Islet of Langerhans (tissue), 1 donor: Measurements from ENCODE around the gene ALK.

ENCODE experiments used
- FAIRE-seq: peaks from one replicate; lab custom pipeline; 2011; peaks lifted over from hg19 to GRCh38; lab: Jason Lieb, UNC

The ALK gene

GRCh38 chr2:29573147-29573546, 348.2 kb downstream of the ALK start:
- FAIRE-seq = no peak

GRCh38 chr2:29570539-29570938, 350.8 kb downstream of the ALK start:
- FAIRE-seq = no peak

DNA sequence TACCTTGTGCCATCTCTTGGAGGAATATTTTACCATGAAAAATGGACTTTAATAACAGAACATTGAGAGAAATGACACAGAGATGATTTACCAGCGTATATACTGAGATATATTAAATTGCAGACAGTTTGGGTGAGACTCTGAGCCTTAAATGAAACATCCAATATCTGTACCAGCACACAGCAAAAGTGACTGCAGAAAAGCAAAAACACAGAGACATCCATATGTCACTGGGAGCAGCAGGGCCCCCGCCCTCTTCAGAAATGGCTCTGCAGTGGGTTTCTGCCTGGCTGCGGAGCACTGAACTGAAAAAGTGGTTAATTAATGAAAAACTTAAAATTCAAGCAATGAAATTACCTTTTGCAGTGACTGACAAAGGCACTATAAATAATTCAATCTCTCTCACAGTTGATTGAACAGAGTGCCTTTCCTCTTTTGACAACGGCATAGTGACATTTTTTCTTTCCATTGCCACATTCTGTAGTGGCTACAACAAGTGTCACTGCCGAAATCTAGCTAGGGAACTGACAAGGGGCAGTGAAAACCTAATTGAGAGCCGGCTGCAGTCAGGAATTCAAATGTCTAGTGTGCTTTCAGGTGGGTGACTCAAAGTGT, 353.4 kb downstream of the ALK start:
- FAIRE-seq = no peak

DNA sequence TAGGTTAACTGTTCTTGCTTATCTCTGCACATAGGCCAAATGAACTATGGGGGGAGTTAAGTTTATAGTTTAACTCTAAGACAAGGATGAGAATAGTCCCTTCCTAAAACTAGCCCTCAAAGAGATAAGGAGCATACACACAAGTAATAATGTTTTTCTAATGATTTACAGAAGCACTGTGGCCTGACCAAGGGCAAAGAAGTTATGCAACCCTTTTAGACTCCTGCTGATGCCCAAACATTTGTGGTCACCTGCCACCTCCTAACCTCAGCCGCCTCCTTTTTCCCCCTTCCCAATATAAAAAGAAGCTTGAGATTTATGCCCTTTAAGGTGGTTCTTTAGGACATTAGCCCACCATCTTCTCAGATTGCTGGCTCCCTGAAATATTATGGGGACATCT, 357.7 kb downstream of the ALK start:
- no peak for FAIRE-seq

DNA sequence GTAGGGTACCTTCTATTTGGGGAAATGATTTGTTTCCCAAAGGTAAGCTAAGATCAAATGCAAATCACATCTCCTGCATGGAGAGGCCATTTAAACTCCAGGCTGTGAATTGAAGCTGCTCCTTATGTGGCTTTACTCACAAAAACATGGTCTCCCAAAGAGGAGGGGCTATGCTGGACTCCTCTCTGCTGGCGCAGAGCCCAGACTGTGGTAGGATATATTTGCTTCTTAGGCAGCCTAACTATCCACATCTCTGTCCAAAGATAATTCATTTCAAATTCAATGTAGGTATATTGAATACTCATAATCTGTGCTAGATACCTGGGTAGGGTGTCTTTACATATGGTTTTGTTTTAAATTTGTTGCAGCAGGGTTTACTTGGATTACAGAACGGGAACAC, 358.5 kb downstream of the ALK start:
- no peak for FAIRE-seq

- no peak for FAIRE-seq
Measured at GRCh38 chr2:29562319-29562718, 359.1 kb downstream of the ALK start.

DNA sequence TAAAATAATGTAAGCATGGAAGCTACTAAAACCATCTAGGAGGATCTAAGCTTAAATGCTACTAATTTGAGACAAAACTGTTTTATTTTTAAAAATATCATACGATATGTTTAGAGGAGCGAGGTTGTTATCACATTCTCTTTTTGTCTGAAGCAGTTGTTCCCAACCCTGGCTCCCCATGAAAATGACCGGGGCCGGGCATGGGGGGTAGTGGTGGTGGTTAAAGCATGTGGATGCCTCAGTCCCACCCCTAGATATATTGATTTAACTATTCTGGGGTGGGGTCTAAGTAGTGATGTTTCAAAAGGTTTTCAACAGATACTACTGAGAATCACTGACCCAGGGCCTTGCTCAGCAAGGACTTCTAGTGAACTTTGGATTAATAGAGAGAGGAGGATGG, 359.8 kb downstream of the ALK start:
- FAIRE-seq = no peak

DNA sequence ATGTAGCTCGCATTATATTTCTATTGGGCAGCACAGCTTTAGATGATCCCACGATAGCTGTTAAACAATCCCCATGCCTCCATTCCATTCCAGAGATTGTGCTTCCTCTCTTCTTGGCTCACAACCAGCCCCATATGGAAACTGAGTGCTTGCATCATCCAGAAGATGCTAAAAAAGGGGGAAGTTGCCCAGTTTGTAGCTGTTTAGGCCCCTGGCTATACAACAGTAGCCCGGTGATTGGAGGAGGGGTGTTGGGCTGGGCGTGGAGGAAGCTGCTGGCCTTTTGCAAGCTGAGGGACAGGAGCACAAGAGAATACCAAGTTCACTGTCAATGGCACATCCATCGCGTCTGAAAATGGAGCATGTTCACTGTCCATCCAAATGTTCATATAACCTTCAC, 360.2 kb downstream of the ALK start:
- FAIRE-seq = no peak

DNA sequence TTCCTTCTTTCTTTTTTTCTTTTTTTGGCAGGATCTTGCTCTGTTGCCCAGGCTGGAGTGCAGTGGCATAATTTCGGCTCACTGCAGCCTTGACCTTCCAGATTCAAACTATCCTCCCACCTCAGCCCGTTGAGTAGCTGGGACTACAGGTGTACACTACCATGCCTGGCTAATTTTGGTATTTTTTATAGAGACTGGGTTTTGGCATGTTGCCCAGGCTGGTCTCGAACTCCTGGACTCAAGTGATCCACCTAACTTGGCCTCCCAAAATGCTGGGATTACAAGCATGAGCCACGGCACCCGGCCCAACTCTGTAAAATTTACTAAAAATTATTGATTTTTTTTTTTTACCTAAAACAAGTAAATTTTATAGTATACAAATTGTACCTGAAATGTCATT, 360.8 kb downstream of the ALK start:
- no peak for FAIRE-seq

- no peak for FAIRE-seq
Measured at GRCh38 chr2:29560030-29560429, 361.4 kb downstream of the ALK start.

DNA sequence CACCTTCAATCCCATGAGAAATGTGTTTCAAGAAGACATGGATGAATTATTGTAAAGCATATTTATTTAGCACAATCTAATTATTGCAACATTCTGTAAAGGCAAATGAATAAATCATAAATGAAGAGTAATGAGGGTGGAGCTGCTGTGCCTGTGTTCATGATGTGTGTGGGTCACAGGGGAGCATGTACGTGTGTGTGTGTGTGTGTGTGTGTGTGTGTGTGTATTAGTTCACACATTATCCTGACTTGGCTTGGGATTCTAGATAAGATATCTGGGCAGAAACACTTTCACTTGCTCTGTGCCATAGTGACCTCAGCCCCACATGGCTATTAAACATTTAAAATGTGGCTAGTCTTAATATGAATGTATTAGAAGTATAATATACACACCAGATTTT, 361.8 kb downstream of the ALK start:
- no peak for FAIRE-seq

DNA sequence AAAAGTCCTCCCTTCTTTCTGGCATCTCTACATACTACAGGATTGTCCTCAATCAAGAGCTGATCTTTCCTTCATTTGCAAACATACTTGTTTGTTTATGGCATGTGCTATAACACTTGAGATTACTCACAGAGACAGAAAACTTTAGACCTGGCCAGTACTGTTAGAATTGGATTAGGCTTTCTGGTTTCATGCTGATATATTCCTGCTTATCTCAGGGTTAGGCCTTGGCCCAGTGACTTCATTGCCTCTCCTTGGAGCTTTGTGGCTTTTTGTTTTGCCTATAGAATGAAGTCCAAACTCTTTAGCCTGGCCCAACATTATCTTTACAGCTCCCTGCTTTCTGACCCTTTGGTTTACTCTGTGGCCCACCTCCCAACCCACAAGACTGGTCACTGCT, 363.3 kb downstream of the ALK start:
- FAIRE-seq = no peak

GRCh38 chr2:29557268-29557667, 364.1 kb downstream of the ALK start:
- FAIRE-seq = no peak

DNA sequence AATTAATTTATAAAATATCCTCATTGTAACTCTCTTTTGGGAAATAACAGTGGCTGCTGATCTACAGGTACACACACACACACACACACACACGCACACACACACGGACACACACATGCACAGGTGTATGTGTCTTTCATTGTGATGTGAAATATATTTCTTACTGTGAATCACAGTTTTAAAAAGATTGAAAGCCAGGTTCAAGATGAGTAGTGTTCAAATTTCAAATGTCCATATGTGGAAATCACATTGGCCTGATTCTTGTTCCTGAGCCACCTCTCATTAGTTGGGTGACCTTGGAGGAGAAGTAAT, 372.4 kb downstream of the ALK start:
- no peak for FAIRE-seq

DNA sequence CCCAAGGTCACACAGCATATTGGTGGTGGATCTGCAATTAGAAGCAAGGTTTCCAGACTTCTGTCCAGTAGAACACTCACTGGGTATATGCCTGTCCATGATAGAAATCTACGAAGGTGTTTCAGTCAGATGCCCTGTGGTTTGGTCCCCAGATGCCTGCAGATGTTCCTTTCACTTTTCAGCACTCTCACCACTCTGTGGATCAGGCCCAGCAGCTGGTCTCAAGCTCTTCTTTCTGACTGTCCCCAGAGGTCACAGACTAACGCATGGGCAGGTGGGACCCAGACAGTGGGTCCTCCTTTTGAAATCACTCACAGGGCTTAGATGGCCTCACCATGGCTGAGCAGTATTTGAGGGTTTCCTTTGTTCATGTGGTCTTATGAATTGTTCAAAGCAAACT, 376.5 kb downstream of the ALK start:
- FAIRE-seq = no peak

- FAIRE-seq = no peak
Measured at GRCh38 chr2:29544031-29544430, 377.4 kb downstream of the ALK start.

DNA sequence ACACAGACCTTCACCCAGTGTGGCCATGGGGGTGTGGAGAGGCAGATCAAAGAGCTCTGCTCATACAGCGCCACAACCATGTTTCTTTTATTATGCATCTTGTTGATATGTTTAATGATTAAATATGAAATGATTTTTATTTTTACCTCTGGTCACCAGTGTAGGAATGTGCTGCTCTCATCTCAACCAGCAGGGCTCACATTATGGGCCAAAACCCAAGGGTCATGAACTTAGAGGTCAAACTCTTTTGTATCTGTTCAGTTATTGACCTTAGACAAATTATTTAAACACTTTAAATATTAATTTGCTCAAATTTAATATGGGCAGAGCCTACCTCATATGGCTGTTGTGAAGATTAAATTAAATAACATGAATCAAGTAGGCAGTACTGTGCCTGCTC, 386.2 kb downstream of the ALK start:
- no peak for FAIRE-seq

DNA sequence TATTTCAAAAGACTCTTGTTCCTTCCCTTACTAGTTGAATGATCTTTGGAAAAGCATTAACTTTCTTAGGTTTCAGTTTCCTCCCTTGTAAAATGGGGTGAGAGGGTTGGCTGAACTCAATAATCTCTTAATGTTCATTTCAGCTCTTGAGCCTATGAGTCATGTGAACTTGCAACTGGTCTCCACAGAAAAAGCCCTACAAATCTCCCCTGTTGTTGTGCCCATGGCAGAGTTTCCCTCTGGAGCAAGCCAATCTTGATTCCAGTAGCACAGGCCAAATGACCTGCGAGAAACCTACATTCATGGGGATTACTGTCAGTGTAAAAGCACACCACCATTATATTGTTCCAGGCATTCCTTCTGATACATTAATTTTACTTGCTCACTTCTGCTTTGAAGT, 388.9 kb downstream of the ALK start:
- FAIRE-seq = no peak

DNA sequence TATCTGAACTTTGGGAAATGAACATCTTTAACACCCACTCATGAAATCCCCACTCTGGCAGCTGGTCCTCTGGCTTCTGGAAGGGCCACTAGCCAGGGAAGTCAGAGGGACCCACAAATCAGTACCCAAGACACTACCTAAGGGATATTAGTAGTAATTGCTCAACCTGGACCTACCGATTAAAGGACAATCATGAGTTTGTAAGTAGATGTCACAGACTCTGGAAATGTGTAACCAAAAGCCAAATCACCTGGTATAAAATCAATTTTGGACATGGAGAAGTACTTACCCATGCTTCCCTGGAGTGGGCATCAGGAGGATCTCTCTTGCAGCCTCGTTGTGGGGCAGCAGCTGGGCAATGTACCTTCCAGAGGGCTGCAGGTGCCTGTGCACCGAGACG, 389.8 kb downstream of the ALK start:
- FAIRE-seq = no peak

- no peak for FAIRE-seq
Measured at GRCh38 chr2:29530281-29530680, 391.1 kb downstream of the ALK start.

DNA sequence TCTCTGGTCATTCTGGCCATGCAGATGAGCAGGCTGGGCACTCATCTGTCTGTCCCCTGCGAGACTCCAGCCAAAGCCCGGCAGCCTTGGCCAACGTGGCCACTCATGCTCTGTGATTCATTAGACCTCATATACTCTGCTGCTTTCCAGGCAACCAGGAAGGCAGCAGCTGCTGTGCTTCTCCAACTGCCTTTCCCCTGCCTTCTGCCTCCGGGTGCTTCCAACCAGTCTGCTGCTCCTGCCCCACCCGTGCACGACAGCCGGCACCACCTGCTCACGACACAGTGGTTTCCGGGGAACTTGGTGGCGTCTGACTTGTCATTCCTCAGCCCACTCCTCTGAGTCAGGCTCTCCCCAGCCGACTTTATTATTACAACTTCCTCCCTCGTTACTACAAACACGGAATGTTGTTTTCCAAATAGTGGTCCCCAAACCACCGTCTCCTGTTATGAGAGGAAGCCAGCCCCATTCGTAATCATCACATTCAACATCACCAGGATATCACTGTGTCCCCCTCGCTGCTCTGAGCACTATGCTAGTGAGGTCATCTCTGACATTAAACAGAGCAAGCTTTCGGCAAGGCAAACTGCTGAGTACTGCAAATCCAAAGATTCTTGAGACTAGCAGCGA, 392.4 kb downstream of the ALK start:
- no peak for FAIRE-seq

DNA sequence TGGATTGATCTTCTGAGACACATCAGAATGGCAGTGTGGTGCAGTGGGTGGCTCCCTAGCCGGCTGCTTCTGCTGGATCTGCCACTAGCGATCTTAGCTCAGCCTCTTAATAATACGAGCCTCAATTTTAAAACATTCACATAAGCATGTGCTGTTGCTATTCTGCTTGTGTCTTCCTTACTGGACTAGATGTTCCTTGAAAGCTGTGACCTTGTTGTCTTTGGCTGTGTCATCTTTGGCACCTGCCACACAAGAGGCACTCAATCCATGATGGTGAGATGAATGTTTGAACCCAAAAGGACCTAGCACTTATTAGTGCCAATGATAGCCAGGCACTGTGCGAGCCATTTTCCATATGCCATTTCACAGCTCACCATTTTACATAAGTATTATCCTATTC, 393.0 kb downstream of the ALK start:
- FAIRE-seq = no peak

DNA sequence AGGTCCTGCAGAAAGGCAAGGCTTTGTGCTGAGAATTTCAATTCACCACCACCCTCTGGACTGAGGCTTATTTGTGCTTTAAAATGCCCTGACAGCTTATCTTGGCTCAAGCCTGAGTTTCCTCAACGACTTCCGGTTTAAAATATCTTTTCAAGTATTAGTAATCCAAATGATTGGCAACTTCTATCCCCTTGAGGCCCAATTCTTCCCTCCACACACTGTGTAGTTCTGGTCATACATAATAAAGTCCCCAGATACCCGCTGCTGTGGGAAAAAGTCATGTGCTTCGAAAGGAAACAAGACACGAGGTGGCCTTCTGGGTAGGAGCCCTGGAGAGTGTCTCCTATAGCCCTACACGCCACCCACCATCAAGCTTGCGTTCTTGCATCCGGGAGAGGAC, 393.4 kb downstream of the ALK start:
- FAIRE-seq = no peak

DNA sequence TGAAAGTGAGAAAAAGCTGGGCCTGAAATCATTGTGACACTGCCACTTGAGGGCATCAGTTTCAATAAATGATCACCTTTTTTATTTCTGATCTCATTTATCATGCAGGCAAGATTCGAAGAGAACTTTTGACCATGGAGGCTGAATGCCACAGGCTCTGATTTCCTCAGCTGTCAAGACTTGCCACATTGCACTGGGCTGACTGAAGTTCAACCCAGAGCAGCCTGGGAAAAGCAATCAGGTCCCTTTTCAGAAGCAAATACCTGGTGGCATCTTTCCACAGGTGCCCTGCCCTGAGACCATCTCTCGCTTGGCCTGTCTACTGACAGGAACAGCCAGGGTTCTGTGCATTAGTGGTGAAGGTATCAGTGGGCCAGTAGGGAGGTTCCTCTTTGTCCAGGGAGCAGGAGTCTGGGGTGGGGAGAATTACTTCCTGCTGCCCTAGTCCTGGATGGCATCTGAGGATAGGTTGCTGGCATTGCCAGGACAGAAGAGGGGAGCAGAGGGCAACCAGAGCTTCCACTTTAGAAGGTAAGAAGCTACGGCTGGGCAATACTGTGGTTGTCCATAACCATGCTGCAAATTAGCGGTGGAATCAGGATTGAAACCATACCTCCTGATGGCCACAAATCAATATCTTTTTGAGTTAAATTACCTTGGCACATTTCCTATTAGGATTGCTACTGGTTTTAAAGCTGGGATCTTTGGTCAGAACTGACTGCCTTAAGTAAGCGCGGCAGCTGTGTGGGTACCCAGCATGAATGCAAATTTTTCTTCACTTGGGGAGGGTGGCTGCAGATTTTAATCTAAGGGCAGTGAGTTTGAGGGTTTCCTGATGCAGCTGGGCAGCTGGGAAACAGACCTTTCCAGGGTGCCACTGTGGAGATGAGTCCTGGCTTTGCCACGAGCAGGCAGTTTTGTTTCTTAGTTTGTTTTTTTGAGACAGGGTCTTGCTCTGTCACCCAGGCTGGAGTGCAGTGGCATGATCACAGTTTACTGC, 394.5 kb downstream of the ALK start:
- FAIRE-seq = no peak
